Stomach smooth muscle (tissue), 2 donors: ENCODE data around the gene SETSIP.
"Not testable (repeated sequence)": the region's sequence is repeated elsewhere in the genome, so short reads cannot be mapped to it uniquely, and the experiment has no call there.

Source experiments
- H3K27ac ChIP-seq: one replicate; pipeline ENCODE4 v1.7.0; 2013; ENCODE audit warnings: mild to moderate bottlenecking, low read length, inconsistent platforms
- H3K27me3 ChIP-seq, 2 donors: one replicate each; pipeline ENCODE4 v1.7.0; 2013; ENCODE audit warnings: low read length in 2 of 2; ENCODE audit not compliant: insufficient read depth in 2 of 2, control insufficient read depth in 1 of 2
- H3K36me3 ChIP-seq, 2 donors: one replicate each; pipeline ENCODE4 v1.7.0; 2013; ENCODE audit warnings: low read length in 2 of 2; ENCODE audit not compliant: control insufficient read depth in 2 of 2, insufficient read depth in 2 of 2
- H3K4me1 ChIP-seq: one replicate; pipeline ENCODE4 v1.7.0; 2013; ENCODE audit warnings: low read length; ENCODE audit not compliant: control insufficient read depth, insufficient read depth
- H3K4me3 ChIP-seq, 2 donors: one replicate each; pipeline ENCODE4 v1.7.0; 2013; ENCODE audit warnings: low read length in 2 of 2
- H3K9ac ChIP-seq, 2 donors: one replicate each; pipeline ENCODE4 v1.7.0; 2013; ENCODE audit warnings: low read length in 2 of 2, mild to moderate bottlenecking in 1 of 2
- H3K9me3 ChIP-seq, 2 donors: one replicate each; pipeline ENCODE4 v1.7.0; 2013; ENCODE audit warnings: low read length in 2 of 2; ENCODE audit not compliant: control insufficient read depth in 2 of 2
- donor health status: healthy.
- donor health status: Pancreatic carcinoma.

Gene SETSIP

GRCh38 chr1:92026806-92027205, 48.4 kb downstream of the SETSIP start:
- Histone ChIP-seq H3K9ac (no peak overlapping the region), H3K27me3 (peaks cover 0 to 2% of the 10 kb centered on the region in 2 donors), H3K36me3 (no peaks in the 10 kb centered on the region), H3K4me3 (no peak overlapping the region), H3K27ac (no peak overlapping the region), H3K9me3 (no peaks in the 10 kb centered on the region), H3K4me1 (peaks cover 4% of the 10 kb centered on the region)

- not testable (repeated sequence) for H3K36me3 ChIP-seq, H3K4me3 ChIP-seq, H3K27ac ChIP-seq, H3K4me1 ChIP-seq, H3K27me3 ChIP-seq, H3K9me3 ChIP-seq, H3K9ac ChIP-seq
These were observed 49.2 kb downstream of the SETSIP start for GRCh38 chr1:92026042-92026441.
